ENCODE results near the gene FAM83G.

DNA sequence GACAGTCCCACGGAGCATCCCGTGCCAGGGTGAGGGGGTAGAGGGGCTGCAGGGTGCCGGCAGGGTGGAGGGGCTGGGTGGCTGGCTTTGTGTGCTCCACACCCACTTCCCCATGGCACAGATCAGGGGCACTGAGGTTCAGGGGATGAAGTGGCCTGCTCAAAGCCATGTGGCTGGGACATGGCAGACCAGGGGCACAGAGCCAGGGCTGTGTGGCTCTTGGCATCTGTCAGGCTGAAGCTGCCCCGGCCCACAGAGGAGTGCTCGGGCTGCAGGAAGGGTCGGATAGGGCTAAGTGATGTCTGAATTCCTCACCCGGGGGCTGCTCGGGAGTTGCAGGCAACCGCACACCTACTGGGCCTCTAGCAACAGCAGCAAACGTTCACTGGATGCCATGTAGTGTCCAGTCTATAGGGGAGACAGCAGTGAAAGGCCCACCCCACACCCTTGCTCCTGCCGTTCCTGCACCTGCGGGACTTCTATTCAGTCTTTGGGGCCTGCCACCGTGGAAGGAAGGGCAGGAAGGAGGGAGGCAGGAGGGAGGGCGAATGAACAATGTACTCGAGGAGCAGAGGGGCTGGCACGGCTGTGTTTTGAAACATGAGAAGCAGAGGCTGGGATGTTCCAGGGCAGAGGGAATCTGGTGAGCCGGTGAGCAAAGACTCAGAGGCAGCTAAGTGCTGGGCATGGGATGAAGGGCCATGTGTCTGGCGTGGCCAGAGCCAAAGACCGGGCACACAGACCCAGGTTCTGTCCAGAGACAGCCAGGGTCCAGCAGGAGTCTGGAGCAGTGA lies 37.5 kb downstream of the FAM83G start:
- no peak for TF ChIP-seq SUZ12 (IDR thresholded peaks at IDR 0.05)
- TF ChIP-seq BHLHE40 (IDR thresholded peaks at IDR 0.05; ENCODE audit: borderline replicate concordance): no peak
- TF ChIP-seq ELF4 (IDR thresholded peaks at IDR 0.05): no peak
- no peak for TF ChIP-seq NFRKB (IDR thresholded peaks at IDR 0.05)

Data from HEK293T (cell line).